GM19452 (cell line): Measurements from ENCODE around the gene DIABLO.
"Not testable (repeated sequence)": the region's sequence is repeated elsewhere in the genome, so short reads cannot be mapped to it uniquely, and the experiment has no call there.

Source experiments
- ATAC-seq: cut with Tn5 transposase; IDR thresholded peaks from one replicate; pipeline ENCODE4 v1.9.1; 2021; ENCODE audit not compliant: unreplicated experiment

DIABLO gene

GRCh38 chr12:122190842-122191668 lies 34.8 kb downstream of the DIABLO start:
- no peak for ATAC-seq

- no peak for ATAC-seq
Observed at GRCh38 chr12:122189626-122190475, 36.0 kb downstream of the DIABLO start.

- no peak for ATAC-seq
Observed at GRCh38 chr12:122187466-122187865, 38.4 kb downstream of the DIABLO start.

GRCh38 chr12:122185494-122186082 lies 40.3 kb downstream of the DIABLO start:
- ATAC-seq, result no peak

- no peak for ATAC-seq
Observed at GRCh38 chr12:122185079-122185478, 40.8 kb downstream of the DIABLO start.

GRCh38 chr12:122184517-122184916 lies 41.3 kb downstream of the DIABLO start:
- no peak for ATAC-seq

- no peak for ATAC-seq
Observed at GRCh38 chr12:122183588-122183940, 42.3 kb downstream of the DIABLO start.

- ATAC-seq, result no peak
Observed at GRCh38 chr12:122182887-122183587, 42.8 kb downstream of the DIABLO start, which contains the start of gene LRRC43. Gene LRRC43, plus strand, starts transcription at chr12:122183123. Its CDS starts 22 bp downstream, at chr12:122183145.

- not testable (repeated sequence) for ATAC-seq
Observed at GRCh38 chr12:122176473-122176872, 49.4 kb downstream of the DIABLO start.

- ATAC-seq, result no peak
Observed at GRCh38 chr12:122174155-122174845, 51.6 kb downstream of the DIABLO start, which contains the start of gene IL31. Gene IL31, minus strand, starts transcription at chr12:122174221. Its CDS starts 49 bp downstream, at chr12:122174172.

- ATAC-seq, result no peak
Observed at GRCh38 chr12:122172262-122172939, 53.5 kb downstream of the DIABLO start.

GRCh38 chr12:122171399-122171798 lies 54.5 kb downstream of the DIABLO start:
- no peak for ATAC-seq

GRCh38 chr12:122168492-122168891 lies 57.4 kb downstream of the DIABLO start:
- ATAC-seq, result no peak

- ATAC-seq, result no peak
Observed at GRCh38 chr12:122167356-122167925, 58.4 kb downstream of the DIABLO start.

GRCh38 chr12:122166422-122167349 lies 59.2 kb downstream of the DIABLO start:
- ATAC-seq, result no peak

- ATAC-seq, result no peak
Observed at GRCh38 chr12:122162976-122163375, 62.9 kb downstream of the DIABLO start.

GRCh38 chr12:122161682-122162081 lies 64.2 kb downstream of the DIABLO start:
- ATAC-seq, result no peak

GRCh38 chr12:122160761-122161160 lies 65.1 kb downstream of the DIABLO start:
- ATAC-seq, result no peak
